HG02870 (cell line): ENCODE results near the gene TRIM3.
A peak's percentile ranks its signal among the peaks of the same experiment; 100 is the strongest.

Experiments
- ATAC-seq: cut with Tn5 transposase; IDR thresholded peaks from one replicate; pipeline ENCODE4 v1.9.1; 2021; ENCODE audit warnings: mild to moderate bottlenecking, moderate library complexity; ENCODE audit not compliant: unreplicated experiment

Gene TRIM3

GRCh38 chr11:6481012-6481923 lies 7.5 kb upstream of the TRIM3 start, which contains the start of the genes ARFIP2 and TIMM10B:
Gene ARFIP2 (minus strand): TSS chr11:6481331. CDS start chr11:6480421, 910 bp downstream.
Gene TIMM10B (plus strand): TSS chr11:6481501. CDS start chr11:6481517, 16 bp downstream.
- ATAC-seq = peak; percentile 99

GRCh38 chr11:6480299-6480914 lies 6.7 kb upstream of the TRIM3 start:
- ATAC-seq = no peak

GRCh38 chr11:6476571-6476970 lies 2.8 kb upstream of the TRIM3 start:
- ATAC-seq = no peak

GRCh38 chr11:6475936-6476335 lies 2.2 kb upstream of the TRIM3 start:
- no peak for ATAC-seq

DNA sequence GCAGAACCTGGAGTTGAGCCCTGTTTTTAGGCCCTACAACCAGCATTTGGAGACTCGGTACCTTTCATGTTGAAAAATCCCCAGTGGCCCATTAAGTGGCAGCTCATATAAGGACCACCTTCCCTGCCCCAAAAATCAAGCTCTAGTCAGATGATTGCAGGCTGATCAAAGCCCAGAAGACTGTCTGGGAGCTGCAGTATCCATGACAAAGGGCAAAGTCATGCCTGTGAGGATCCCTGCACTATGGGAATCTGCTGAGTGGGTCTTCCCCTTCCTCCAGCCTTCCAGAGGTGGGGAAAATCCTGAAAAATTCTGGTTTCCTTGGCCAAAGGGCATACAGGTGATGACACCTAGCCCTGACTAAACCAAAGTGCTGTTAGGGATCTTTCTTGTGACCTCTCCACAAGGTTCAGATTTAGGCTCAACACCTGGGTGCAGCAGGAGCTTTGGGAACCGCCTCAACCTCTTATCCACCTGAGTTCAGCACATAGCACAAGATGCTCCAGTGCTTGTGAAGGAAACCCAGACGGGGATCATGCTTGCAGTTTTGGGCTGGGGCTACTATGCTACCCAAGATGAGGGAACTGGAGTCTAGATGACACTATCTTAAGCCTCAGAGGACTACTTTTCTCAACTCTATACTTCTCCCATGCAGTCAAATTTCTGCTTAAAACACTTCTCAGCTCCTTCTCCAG lies 1.2 kb upstream of the TRIM3 start:
- no peak for ATAC-seq

DNA sequence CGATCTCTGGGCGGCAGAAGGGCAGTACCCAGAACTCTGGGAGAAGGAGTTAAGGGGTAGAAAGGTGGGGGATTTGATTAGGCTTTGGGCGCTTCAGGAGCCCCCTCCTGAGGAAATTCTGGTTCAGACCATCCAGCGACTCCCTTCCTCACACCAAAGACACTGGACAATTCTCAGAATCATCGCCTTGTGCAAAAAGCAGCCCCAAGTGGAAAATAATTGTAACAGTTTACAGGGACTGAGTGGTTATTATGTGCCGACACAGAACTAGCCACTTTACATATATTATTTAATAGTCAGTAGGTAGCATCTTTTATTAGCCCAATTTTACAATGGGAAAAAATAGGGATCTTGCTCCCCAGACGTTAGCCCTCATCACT lies 662 bp upstream of the TRIM3 start:
- ATAC-seq = no peak

DNA sequence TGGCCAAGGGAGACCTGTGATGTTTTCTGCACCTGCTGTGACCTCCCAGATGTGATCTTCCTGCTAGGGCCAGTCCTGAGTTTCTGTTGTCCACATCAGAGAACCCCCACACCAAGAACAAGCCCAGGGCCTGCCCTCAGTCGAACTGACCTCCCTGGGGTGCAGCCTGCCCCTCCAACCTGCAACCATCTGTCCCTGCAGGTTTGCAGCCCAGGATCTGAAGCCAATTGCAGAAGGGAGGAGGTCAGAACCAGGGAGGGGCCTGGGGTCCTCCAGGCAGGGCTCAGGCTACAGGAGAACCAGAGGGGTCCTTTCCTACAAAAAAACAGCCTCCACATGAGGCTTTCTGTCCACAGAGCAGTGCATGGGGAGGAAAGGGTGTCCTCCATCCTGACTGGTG lies 807 bp downstream of the TRIM3 start:
- no peak for ATAC-seq

- no peak for ATAC-seq
These were observed 4.1 kb downstream of the TRIM3 start for GRCh38 chr11:6469599-6469998.

DNA sequence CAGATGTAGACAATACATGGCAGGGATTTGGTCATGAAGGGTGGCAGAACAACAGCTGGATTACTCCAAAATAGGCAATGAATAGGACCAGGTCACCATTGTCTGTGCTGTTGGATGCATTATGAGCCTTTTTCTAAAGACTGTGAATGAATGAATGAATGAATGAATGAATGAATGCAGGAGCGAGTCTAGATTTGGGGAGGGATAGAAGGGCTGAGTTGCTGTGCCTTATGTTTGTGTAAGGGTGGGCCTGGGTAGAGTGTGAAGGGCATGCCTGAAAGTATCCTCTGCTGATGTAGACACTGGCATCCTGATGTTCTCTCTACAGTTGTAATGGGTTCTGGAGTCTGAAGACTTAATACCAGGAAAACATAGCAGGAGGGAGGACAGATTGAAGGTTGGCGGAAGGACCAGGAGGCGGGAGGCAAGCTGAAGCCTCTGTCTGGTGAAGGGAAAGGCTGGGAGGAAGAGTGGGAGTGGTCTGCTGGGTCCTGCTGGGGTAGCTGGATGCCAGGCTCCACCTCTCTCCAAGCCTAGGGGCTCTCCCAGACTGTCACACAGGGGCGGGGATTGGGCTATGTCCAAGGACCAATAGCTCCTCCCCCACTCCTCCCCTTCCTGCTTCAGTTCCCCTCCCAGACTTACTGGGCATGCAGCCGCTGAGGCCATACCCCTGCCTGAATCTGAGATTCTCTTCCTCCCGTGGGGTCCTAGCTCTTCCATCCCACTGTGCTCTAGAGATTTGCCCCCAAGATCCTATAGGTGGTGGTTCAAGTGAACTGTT lies 4.8 kb downstream of the TRIM3 start:
- ATAC-seq = no peak

GRCh38 chr11:6459099-6459450 lies 14.7 kb downstream of the TRIM3 start:
- no peak for ATAC-seq

DNA sequence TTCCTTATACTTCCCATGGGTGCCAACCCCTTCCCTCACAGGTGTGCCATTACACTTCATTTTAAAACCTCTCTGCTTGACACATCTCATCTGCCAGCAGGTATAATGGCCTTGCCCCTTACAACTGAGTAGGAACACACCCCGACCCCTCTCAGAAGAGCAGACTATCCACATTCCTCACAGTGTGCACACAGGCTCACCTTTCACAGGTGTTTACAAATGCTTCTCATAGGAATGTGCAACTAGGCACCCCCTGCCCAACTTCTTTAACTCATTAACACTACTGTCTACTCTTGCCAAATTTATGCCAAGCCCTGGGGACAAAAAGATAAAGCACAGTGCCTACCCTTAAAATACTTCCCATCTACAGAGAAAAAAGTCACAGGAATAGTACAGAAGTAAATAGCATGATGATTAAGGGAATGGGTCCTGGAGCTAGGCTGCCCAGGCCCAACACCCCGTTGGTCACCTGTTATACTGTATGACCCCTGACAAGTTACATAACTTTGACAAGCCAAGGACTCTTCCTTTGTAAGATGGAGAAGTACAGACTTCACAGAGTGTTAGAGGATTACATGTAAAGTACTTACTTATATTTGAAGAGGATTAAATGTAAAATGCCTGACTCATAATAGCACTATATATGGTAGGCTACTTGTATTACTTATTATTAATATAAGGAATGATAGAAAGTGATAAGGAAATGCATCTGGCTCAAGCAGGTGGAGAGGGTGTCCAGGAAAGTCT lies 15.2 kb downstream of the TRIM3 start:
- no peak for ATAC-seq

GRCh38 chr11:6457581-6458320 lies 16.0 kb downstream of the TRIM3 start:
- no peak for ATAC-seq

GRCh38 chr11:6456361-6457073 lies 17.2 kb downstream of the TRIM3 start:
- no peak for ATAC-seq

- ATAC-seq = no peak
These were observed 18.7 kb downstream of the TRIM3 start for GRCh38 chr11:6455070-6455469.

GRCh38 chr11:6453152-6453551 lies 20.6 kb downstream of the TRIM3 start:
- no peak for ATAC-seq

DNA sequence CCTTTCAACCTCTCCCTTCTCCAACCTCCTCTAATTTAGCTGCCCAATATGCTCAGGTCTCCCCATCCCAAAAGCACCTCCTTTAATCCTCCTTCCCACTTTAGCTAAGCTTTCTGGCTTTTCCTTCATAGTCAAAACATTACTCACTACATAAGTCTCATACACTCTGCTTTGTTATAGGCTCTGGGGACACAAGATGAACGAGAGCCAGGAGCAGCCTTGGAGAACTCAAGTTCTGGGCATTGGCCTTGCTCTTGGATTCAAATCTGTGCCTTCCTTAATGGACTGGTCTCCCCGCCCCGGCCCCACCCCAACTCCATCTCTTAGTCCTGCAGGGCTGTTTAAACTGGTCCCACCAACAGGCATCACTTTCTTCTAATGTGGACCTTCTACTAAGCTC lies 21.5 kb downstream of the TRIM3 start:
- ATAC-seq = no peak

DNA sequence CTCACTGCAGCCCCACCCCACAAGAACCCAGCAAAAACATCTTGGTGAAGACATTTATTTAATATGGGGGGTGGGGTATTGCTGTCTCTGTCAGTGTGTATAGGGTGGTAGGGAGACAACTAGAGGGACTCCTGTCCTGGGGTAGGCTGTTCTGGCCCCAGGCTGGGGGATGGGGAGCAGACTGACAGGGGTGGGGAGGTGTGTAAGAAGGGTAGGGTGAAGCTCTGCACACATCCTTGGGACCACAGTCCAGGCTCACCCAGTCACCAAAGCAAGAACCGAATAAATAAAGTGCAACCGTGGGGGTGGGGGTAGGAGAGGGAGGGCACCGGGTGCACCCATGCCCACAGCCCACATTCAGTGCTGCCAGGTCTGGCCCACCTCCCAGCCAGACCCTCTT lies 25.2 kb downstream of the TRIM3 start:
- no peak for ATAC-seq

DNA sequence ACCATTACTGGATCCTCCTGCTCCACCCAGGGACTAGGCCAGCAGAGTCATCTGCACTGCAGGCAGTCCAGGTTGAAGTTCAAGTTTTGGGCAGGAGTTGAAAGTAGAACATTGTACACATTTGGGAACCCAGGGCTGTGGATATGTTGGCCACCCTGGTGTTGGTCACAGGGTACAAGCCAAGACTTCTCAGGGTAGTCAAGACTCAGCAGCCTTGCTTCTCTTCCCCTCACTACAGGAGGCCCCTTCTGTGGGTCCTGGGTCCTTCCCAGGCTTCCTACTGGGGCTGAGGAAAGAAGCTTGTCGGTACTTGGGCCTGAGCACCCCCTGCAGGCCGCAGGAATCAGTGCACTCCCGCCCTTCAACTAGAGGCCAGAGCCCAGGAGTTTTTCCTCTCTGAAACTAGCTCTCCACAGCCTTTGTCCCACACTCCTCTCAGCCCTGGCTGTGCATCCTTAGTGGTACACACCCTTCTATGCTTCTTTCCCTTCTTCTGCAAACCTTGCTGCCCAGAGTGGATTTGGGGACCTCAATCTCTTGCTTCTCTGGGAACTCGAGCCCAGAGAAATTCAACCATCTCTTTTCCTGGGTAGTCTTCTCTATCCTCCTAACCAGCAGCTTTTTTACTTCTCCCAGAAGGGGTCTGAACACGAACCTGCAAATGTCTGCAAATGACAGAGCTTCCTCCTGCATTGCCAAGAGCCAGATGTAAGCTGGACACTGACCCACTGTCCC lies 30.3 kb downstream of the TRIM3 start:
- ATAC-seq = peak; percentile 80
